ENCODE data around the gene RARRES1.

GRCh38 chr3:158663832-158664231 lies 68.4 kb downstream of the RARRES1 start:
- TF ChIP-seq CTCF (IDR thresholded peaks at IDR 0.05) = no peak
- no peak for TF ChIP-seq POLR2A (IDR thresholded peaks at IDR 0.05)
